H1 (cell line): ENCODE data around the gene RFK. TPM values are rescaled to one million over a fixed set of nuclear protein-coding genes. Genes with fewer than 3 reads are reported as not detected.

ENCODE experiments used
- BACH1 ChIP-seq: IDR thresholded peaks from 2 replicates; pipeline ENCODE4 v1.6.1; 2012; ENCODE audit warnings: low read length, improper control_type of control experiment
- POLR2A ChIP-seq, 2 experiments: IDR thresholded peaks; 1 replicate in 1 of 2; 2 replicates in 1 of 2; pipeline ENCODE4 v1.6.1; 2011; ENCODE audit warnings: low read depth in 2 of 2, low read length in 2 of 2, mild to moderate bottlenecking in 2 of 2; ENCODE audit errors: control extremely low read depth in 1 of 2
- RNF2 ChIP-seq: fragments of 200-900, 300-1000 bp; sonication (generic); IDR thresholded peaks from 2 replicates; pipeline ENCODE4 v1.7.1; 2016; ENCODE audit warnings: borderline replicate concordance, low read depth, mild to moderate bottlenecking, antibody characterized with exemption, low read length; ENCODE audit not compliant: poor library complexity, severe bottlenecking; ENCODE audit errors: missing control alignments
- TCF12 ChIP-seq: IDR thresholded peaks from 2 replicates; pipeline ENCODE4 v1.6.1; 2011; ENCODE audit warnings: low read depth, mild to moderate bottlenecking, low read length
- polyA plus RNA-seq, 7 experiments: library from polyadenylated mRNA; depleted of rRNA in 3 of 7; stranded (reverse) in 5 of 7; unstranded in 2 of 7; fragments of >200 nt in 5 of 7; fragments of 200-250 nt in 2 of 7; gene quantifications; 1 replicate in 5 of 7; 2 replicates in 1 of 7; 4 replicates in 1 of 7; pipeline versions ENCODE4 v1.2.1 to v1.2.3, GENCODE V29; 2011 to 2013; ENCODE audit warnings: missing spikeins in 2 of 7, mixed read lengths in 2 of 7
- total RNA-seq: library from RNA; stranded (reverse); fragmentation: NEBNext Ultra II Directional; extraction: Animal tissue kit (Norgen Biotek cat#: 25700); gene quantifications from 2 replicates; pipeline ENCODE4 v1.2.1, GENCODE V29; 2021
- TF ChIP-seq, protein P1 (sequence below): IDR thresholded peaks from 2 replicates; pipeline ENCODE4 v1.6.1; 2012; ENCODE audit warnings: inconsistent platforms

The RFK gene
- total and polyA plus RNA-seq, 2 of the 8 experiments (the other 6 are each of a cell fraction or from before 2014, with no cell fraction given) = 4.3 to 10.6 TPM

DNA sequence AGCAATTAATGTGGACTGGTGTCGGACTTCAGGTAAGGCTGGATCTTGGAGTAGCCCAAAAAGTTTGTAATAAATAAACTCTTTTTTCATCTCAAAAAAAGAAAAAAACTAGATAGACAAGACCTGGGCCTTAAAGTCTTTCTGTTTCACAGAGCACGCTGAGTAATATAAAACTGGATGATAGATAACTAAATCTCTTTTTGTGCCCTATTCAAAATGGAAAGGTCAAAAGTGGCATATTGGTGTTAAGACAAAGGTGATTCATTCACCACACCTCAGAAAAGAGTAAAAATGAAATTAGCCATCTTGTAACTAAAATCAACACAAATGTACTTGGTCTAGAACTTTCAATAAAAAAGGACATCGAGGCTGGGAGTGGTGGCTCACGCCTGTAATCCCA, 30.3 kb upstream of the RFK start (continued):
- TF ChIP-seq, protein P1, sequence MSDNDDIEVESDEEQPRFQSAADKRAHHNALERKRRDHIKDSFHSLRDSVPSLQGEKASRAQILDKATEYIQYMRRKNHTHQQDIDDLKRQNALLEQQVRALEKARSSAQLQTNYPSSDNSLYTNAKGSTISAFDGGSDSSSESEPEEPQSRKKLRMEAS = no peak
- no peak for TF ChIP-seq POLR2A (IDR thresholded peaks at IDR 0.05; ENCODE audit: control extremely low read depth in 1 of 2, low read depth in 2 of 2, low read length in 2 of 2)
- no peak for TF ChIP-seq TCF12
- no peak for TF ChIP-seq BACH1
- TF ChIP-seq RNF2 = no peak
